ENCODE results near the gene MYOF.

DNA sequence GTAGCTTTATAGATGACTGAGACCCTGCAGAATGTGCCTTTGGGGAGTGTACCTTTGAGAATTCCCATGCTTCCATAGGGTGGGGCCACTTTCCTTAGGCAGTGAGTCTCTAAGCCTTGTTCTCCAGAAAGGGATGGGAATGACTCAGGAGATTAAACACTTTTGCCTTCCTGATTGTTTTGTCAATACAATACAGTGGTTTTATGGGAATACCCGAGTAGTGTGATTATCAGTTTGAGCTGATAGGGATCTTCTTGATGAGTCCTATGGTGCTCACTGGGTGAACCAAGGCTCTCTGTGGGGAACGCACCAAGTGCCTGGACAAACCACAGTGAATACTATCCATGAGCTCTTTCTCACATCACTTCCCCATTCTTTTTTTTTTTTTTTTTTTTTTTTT lies 6.3 kb downstream of the MYOF start:
- TF ChIP-seq, protein P1, sequence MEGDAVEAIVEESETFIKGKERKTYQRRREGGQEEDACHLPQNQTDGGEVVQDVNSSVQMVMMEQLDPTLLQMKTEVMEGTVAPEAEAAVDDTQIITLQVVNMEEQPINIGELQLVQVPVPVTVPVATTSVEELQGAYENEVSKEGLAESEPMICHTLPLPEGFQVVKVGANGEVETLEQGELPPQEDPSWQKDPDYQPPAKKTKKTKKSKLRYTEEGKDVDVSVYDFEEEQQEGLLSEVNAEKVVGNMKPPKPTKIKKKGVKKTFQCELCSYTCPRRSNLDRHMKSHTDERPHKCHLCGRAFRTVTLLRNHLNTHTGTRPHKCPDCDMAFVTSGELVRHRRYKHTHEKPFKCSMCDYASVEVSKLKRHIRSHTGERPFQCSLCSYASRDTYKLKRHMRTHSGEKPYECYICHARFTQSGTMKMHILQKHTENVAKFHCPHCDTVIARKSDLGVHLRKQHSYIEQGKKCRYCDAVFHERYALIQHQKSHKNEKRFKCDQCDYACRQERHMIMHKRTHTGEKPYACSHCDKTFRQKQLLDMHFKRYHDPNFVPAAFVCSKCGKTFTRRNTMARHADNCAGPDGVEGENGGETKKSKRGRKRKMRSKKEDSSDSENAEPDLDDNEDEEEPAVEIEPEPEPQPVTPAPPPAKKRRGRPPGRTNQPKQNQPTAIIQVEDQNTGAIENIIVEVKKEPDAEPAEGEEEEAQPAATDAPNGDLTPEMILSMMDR (conservative IDR thresholded peaks at IDR 0.05 in 1 of 2, IDR thresholded peaks at IDR 0.05 in 1 of 2; ENCODE audit: extremely low read depth in 1 of 2, insufficient read depth in 1 of 2, low read depth in 1 of 2, low read length in 2 of 2): no peak
- TF ChIP-seq EZH2 (IDR thresholded peaks at IDR 0.05; ENCODE audit: borderline replicate concordance, low read length): no peak
